ENCODE data around the gene ACTC1.

- TF ChIP-seq POLR2A (IDR thresholded peaks at IDR 0.05; ENCODE audit: low read length) (no peak), GATA1 (IDR thresholded peaks at IDR 0.05; ENCODE audit: low read depth, low read length) (no peak)
These were observed 7.7 kb upstream of the ACTC1 start for GRCh38 chr15:34802803-34803750.

All from erythroblast (primary cell).